Measurements from ENCODE around the gene LKAAEAR1. TPM values are rescaled to one million over a fixed set of nuclear protein-coding genes. Genes with fewer than 3 reads are reported as not detected.

Gene LKAAEAR1
- total and polyA plus RNA-seq, 2 of the 13 experiments (the other 11 are each of a cell fraction or from before 2014, with no cell fraction given), result not detected

- no peak for TF ChIP-seq RORA (CRISPR knock-in tag; IDR thresholded peaks at IDR 0.05)
- TF ChIP-seq SUZ12 (IDR thresholded peaks at IDR 0.05; ENCODE audit: low read depth, low read length), result no peak
- TF ChIP-seq, protein P1, sequence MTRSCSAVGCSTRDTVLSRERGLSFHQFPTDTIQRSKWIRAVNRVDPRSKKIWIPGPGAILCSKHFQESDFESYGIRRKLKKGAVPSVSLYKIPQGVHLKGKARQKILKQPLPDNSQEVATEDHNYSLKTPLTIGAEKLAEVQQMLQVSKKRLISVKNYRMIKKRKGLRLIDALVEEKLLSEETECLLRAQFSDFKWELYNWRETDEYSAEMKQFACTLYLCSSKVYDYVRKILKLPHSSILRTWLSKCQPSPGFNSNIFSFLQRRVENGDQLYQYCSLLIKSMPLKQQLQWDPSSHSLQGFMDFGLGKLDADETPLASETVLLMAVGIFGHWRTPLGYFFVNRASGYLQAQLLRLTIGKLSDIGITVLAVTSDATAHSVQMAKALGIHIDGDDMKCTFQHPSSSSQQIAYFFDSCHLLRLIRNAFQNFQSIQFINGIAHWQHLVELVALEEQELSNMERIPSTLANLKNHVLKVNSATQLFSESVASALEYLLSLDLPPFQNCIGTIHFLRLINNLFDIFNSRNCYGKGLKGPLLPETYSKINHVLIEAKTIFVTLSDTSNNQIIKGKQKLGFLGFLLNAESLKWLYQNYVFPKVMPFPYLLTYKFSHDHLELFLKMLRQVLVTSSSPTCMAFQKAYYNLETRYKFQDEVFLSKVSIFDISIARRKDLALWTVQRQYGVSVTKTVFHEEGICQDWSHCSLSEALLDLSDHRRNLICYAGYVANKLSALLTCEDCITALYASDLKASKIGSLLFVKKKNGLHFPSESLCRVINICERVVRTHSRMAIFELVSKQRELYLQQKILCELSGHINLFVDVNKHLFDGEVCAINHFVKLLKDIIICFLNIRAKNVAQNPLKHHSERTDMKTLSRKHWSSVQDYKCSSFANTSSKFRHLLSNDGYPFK (CRISPR knock-in tag; IDR thresholded peaks at IDR 0.05; ENCODE audit: borderline replicate concordance), result no peak; the same call in none of the 2 replicates
- TF ChIP-seq KMT2A (CRISPR knock-in tag; IDR thresholded peaks at IDR 0.05), result no peak
- TF ChIP-seq ZNF616 (CRISPR knock-in tag; IDR thresholded peaks at IDR 0.05; ENCODE audit: low read depth), result peak; percentile 85
- TF ChIP-seq, protein P2, sequence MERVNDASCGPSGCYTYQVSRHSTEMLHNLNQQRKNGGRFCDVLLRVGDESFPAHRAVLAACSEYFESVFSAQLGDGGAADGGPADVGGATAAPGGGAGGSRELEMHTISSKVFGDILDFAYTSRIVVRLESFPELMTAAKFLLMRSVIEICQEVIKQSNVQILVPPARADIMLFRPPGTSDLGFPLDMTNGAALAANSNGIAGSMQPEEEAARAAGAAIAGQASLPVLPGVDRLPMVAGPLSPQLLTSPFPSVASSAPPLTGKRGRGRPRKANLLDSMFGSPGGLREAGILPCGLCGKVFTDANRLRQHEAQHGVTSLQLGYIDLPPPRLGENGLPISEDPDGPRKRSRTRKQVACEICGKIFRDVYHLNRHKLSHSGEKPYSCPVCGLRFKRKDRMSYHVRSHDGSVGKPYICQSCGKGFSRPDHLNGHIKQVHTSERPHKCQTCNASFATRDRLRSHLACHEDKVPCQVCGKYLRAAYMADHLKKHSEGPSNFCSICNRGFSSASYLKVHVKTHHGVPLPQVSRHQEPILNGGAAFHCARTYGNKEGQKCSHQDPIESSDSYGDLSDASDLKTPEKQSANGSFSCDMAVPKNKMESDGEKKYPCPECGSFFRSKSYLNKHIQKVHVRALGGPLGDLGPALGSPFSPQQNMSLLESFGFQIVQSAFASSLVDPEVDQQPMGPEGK (CRISPR knock-in tag; IDR thresholded peaks at IDR 0.05), result peak; percentile 98
- TF ChIP-seq, protein P3, sequence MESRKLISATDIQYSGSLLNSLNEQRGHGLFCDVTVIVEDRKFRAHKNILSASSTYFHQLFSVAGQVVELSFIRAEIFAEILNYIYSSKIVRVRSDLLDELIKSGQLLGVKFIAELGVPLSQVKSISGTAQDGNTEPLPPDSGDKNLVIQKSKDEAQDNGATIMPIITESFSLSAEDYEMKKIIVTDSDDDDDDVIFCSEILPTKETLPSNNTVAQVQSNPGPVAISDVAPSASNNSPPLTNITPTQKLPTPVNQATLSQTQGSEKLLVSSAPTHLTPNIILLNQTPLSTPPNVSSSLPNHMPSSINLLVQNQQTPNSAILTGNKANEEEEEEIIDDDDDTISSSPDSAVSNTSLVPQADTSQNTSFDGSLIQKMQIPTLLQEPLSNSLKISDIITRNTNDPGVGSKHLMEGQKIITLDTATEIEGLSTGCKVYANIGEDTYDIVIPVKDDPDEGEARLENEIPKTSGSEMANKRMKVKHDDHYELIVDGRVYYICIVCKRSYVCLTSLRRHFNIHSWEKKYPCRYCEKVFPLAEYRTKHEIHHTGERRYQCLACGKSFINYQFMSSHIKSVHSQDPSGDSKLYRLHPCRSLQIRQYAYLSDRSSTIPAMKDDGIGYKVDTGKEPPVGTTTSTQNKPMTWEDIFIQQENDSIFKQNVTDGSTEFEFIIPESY (CRISPR knock-in tag; IDR thresholded peaks at IDR 0.05), result no peak
- peak; percentile 90; the same call in 1 of the 2 replicates for TF ChIP-seq CSRNP1 (CRISPR knock-in tag; IDR thresholded peaks at IDR 0.05)
- TF ChIP-seq, protein P4, sequence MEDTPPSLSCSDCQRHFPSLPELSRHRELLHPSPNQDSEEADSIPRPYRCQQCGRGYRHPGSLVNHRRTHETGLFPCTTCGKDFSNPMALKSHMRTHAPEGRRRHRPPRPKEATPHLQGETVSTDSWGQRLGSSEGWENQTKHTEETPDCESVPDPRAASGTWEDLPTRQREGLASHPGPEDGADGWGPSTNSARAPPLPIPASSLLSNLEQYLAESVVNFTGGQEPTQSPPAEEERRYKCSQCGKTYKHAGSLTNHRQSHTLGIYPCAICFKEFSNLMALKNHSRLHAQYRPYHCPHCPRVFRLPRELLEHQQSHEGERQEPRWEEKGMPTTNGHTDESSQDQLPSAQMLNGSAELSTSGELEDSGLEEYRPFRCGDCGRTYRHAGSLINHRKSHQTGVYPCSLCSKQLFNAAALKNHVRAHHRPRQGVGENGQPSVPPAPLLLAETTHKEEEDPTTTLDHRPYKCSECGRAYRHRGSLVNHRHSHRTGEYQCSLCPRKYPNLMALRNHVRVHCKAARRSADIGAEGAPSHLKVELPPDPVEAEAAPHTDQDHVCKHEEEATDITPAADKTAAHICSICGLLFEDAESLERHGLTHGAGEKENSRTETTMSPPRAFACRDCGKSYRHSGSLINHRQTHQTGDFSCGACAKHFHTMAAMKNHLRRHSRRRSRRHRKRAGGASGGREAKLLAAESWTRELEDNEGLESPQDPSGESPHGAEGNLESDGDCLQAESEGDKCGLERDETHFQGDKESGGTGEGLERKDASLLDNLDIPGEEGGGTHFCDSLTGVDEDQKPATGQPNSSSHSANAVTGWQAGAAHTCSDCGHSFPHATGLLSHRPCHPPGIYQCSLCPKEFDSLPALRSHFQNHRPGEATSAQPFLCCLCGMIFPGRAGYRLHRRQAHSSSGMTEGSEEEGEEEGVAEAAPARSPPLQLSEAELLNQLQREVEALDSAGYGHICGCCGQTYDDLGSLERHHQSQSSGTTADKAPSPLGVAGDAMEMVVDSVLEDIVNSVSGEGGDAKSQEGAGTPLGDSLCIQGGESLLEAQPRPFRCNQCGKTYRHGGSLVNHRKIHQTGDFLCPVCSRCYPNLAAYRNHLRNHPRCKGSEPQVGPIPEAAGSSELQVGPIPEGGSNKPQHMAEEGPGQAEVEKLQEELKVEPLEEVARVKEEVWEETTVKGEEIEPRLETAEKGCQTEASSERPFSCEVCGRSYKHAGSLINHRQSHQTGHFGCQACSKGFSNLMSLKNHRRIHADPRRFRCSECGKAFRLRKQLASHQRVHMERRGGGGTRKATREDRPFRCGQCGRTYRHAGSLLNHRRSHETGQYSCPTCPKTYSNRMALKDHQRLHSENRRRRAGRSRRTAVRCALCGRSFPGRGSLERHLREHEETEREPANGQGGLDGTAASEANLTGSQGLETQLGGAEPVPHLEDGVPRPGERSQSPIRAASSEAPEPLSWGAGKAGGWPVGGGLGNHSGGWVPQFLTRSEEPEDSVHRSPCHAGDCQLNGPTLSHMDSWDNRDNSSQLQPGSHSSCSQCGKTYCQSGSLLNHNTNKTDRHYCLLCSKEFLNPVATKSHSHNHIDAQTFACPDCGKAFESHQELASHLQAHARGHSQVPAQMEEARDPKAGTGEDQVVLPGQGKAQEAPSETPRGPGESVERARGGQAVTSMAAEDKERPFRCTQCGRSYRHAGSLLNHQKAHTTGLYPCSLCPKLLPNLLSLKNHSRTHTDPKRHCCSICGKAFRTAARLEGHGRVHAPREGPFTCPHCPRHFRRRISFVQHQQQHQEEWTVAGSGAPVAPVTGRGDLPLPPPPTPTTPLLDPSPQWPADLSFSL (CRISPR knock-in tag; IDR thresholded peaks at IDR 0.05), result no peak
- peak; percentile 82; the same call in 1 of the 2 replicates for TF ChIP-seq THAP11 (CRISPR knock-in tag; IDR thresholded peaks at IDR 0.05)
- no peak for TF ChIP-seq ZNF234 (CRISPR knock-in tag; conservative IDR thresholded peaks at IDR 0.05)
- no peak for TF ChIP-seq ZNF674 (CRISPR knock-in tag; IDR thresholded peaks at IDR 0.05; ENCODE audit: low read depth)
Measured at GRCh38 chr20:64050261-64051032, 33.8 kb downstream of the LKAAEAR1 start (continued).

Data from HepG2 (cell line).